ENCODE measurements around the gene CAPN13.

- TF ChIP-seq CTCF (IDR thresholded peaks at IDR 0.05), result no peak
- TF ChIP-seq REST (IDR thresholded peaks at IDR 0.05; ENCODE audit: insufficient read depth in 1 of 2, low read depth in 2 of 2, low read length in 1 of 2), result no peak
- TF ChIP-seq POLR2AphosphoS5 (IDR thresholded peaks at IDR 0.05; ENCODE audit: low read depth, low read length), result no peak
- no peak for TF ChIP-seq SIN3A (IDR thresholded peaks at IDR 0.05; ENCODE audit: borderline replicate concordance, insufficient read depth, low read depth, low read length)
Observed at GRCh38 chr2:30786923-30787685, 20.1 kb downstream of the CAPN13 start.
